Prostate gland (tissue), 2 donors: ENCODE data around the gene DPH1.

ENCODE experiments used
- CTCF ChIP-seq, 4 experiments: fragments of 200-600 bp in 2 of 4; fragments of 450-650 bp in 2 of 4; sonication (generic) in 2 of 4; IDR thresholded peaks; 1 replicate in 3 of 4; 2 replicates in 1 of 4; pipeline ENCODE4 v1.5.1; 2016 to 2019; ENCODE audit warnings: antibody characterized with exemption in 4 of 4, mild to moderate bottlenecking in 2 of 4, moderate library complexity in 2 of 4
- POLR2A ChIP-seq: fragments of 450-650 bp; IDR thresholded peaks from one replicate; pipeline ENCODE4 v1.6.1; 2016; ENCODE audit warnings: antibody characterized with exemption, mild to moderate bottlenecking
- POLR2AphosphoS5 ChIP-seq: sonication (generic); formaldehyde crosslinking; IDR thresholded peaks from one replicate; pipeline ENCODE4 v1.6.1; 2017; ENCODE audit warnings: antibody characterized with exemption

DNA sequence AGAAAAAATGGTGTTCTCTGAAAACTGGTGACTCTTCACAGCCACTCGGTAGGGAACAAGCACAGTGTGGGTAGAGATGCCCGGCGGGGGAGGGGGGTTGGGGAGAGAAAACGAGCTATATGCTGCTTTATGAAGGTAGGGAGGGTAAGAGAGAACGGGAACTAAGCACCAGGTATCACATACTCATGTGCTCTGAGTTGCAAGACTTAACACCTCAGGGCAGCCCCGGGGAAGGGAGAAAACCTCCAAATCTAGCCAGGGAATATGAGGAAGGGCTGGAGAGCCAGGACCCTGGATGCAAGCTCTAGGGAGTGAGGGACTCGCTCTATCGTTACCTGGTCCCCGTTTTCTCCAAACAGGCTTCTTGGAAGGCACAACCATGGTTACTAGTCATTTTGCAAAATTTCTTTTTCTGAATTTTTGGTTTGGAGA is 60.3 kb downstream of the DPH1 start:
- TF ChIP-seq CTCF (IDR thresholded peaks at IDR 0.05) (no peak), POLR2A (no peak), POLR2AphosphoS5 (no peak)
